ENCODE data around the gene CD7.

DNA sequence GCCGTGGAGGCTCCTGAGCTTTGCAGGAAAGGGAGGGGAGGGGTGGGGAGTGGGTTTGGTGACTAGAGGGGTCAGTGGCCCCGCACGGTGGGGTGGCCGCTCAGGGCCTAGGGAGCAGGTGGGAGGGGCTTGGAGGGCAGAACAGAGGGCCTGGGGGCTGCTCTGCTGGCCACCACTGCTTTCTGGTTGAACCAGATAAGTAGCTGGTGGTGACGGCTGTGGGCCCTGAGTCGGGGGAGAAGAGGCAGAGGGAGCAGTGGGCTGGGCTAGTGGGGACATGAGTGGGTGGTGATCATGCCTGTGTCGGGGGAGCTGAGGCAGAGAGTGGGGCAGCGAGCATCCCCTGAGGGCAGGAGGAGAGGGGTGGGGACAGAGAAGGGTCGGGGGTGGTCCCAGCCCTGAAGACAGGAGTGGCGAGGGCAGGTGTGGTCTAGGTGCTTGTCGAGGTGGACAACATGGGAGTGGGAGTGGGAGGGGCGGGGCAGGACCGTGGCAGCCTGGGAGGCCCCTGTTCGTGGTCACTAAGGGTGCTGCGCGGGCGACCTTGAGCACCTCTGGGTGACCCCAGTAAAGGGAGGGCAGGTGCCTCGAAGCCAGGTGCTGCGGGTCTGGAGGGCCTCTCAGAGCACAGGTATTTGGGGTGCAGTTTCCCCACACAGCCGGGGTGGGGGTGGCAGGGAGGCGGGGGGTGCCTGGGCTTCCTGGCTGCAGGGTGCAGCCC lies 6.3 kb upstream of the CD7 start:
- TF ChIP-seq, protein P1, sequence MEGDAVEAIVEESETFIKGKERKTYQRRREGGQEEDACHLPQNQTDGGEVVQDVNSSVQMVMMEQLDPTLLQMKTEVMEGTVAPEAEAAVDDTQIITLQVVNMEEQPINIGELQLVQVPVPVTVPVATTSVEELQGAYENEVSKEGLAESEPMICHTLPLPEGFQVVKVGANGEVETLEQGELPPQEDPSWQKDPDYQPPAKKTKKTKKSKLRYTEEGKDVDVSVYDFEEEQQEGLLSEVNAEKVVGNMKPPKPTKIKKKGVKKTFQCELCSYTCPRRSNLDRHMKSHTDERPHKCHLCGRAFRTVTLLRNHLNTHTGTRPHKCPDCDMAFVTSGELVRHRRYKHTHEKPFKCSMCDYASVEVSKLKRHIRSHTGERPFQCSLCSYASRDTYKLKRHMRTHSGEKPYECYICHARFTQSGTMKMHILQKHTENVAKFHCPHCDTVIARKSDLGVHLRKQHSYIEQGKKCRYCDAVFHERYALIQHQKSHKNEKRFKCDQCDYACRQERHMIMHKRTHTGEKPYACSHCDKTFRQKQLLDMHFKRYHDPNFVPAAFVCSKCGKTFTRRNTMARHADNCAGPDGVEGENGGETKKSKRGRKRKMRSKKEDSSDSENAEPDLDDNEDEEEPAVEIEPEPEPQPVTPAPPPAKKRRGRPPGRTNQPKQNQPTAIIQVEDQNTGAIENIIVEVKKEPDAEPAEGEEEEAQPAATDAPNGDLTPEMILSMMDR (IDR thresholded peaks at IDR 0.05; ENCODE audit: extremely low read depth in 1 of 2, insufficient read depth in 1 of 2, low read depth in 1 of 2, low read length in 2 of 2) = no peak
- no peak for TF ChIP-seq POLR2A (IDR thresholded peaks at IDR 0.05; ENCODE audit: low read depth, low read length)
- TF ChIP-seq EZH2 (IDR thresholded peaks at IDR 0.05; ENCODE audit: borderline replicate concordance, low read depth, low read length, severe bottlenecking) = no peak

Measured in endothelial cell of umbilical vein (primary cell).